Activated CD8-positive, alpha-beta T cell treated with anti-CD3 and anti-CD28 coated beads for 36 hours (primary cell): ENCODE data around the gene TF. TPM values are rescaled to one million over a fixed set of nuclear protein-coding genes. Genes with fewer than 3 reads are reported as not detected.

ENCODE experiments used
- ATAC-seq: fragments of 200-7000 bp; cut with Tn5 transposase; one replicate; pipeline ENCODE4 v1.10.0; 2021; ENCODE audit warnings: mild to moderate bottlenecking, moderate library complexity
- CTCF ChIA-PET: fragments of 350-600 bp; sonication (Branson Sonifier 250); formaldehyde crosslinking; loops from one replicate; lab custom pipeline; 2021; ENCODE audit warnings: antibody characterized with exemption; lab: Charles Lee
- POLR2A ChIA-PET: fragments of 350-600 bp; sonication (Branson Sonifier 250); formaldehyde crosslinking; loops from one replicate; lab custom pipeline; 2021; ENCODE audit warnings: antibody characterized with exemption; lab: Charles Lee
- DNase-seq: peaks from one replicate; pipeline ENCODE4 v3.0.0-alpha.2; 2020
- H3K27ac Mint-ChIP-seq: one replicate; pipeline ENCODE4 v1.8.0; 2021; ENCODE audit warnings: mild to moderate bottlenecking, mixed read lengths
- H3K27me3 Mint-ChIP-seq: one replicate; pipeline ENCODE4 v1.8.0; 2021; ENCODE audit warnings: mixed read lengths
- H3K36me3 Mint-ChIP-seq: one replicate; pipeline ENCODE4 v1.8.0; 2021; ENCODE audit warnings: low read depth, mixed read lengths
- H3K4me1 Mint-ChIP-seq: one replicate; pipeline ENCODE4 v1.8.0; 2021; ENCODE audit warnings: low read depth, mixed read lengths
- H3K4me3 Mint-ChIP-seq: one replicate; pipeline ENCODE4 v1.8.0; 2021; ENCODE audit warnings: mild to moderate bottlenecking, moderate library complexity, mixed read lengths
- H3K9me3 Mint-ChIP-seq: one replicate; pipeline ENCODE4 v1.8.0; 2021; ENCODE audit warnings: mixed read lengths
- intact Hi-C: fragments of 100-400 bp; cut with micrococcal nuclease; formaldehyde crosslinking; loops from one replicate; pipeline ENCODE4 v1.10.0; 2022
- total RNA-seq, 2 experiments: library from RNA; stranded (reverse); gene quantifications; one replicate each; pipeline ENCODE4 v1.2.3, GENCODE V29; 2021
- TF ChIP-seq, protein P1 (sequence below): fragments of 200-600 bp; IDR thresholded peaks from one replicate; pipeline ENCODE4 v1.8.0; 2022; ENCODE audit warnings: antibody characterized with exemption, mild to moderate bottlenecking

The TF gene
- total RNA-seq, 2 experiments from 2014 or later: 0.02 to 0.34 TPM

DNA sequence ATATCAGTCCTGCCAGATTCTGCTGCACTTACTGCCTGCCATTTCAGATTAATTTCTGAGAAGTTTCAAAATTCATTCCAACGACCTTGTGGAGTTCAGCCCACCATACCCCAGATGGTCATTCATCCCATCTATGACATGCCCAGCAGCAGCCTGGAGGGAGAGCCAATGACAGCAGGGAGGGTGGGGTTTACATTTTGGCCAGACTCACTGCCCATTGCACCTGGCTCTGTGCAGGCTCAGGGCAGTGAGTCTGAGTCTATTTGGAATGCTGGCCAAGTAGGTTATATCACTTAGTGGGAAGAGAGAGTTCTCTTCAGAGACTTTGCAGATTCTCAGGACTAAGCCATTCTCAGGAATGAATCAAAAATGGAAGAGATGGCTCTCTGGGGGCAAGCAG, 80.9 kb downstream of the TF start:
- Mint-ChIP-seq H3K27ac (no peak overlapping the region), H3K4me1 (no peaks in the 10 kb centered on the region), H3K9me3 (no peaks in the 10 kb centered on the region), H3K4me3 (no peak overlapping the region), H3K27me3 (no peaks in the 10 kb centered on the region), H3K36me3 (peaks cover 41% of the 10 kb centered on the region)
- TF ChIP-seq, protein P1, sequence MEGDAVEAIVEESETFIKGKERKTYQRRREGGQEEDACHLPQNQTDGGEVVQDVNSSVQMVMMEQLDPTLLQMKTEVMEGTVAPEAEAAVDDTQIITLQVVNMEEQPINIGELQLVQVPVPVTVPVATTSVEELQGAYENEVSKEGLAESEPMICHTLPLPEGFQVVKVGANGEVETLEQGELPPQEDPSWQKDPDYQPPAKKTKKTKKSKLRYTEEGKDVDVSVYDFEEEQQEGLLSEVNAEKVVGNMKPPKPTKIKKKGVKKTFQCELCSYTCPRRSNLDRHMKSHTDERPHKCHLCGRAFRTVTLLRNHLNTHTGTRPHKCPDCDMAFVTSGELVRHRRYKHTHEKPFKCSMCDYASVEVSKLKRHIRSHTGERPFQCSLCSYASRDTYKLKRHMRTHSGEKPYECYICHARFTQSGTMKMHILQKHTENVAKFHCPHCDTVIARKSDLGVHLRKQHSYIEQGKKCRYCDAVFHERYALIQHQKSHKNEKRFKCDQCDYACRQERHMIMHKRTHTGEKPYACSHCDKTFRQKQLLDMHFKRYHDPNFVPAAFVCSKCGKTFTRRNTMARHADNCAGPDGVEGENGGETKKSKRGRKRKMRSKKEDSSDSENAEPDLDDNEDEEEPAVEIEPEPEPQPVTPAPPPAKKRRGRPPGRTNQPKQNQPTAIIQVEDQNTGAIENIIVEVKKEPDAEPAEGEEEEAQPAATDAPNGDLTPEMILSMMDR: no peak
- intact Hi-C loops: no loop called here
- DNase-seq: no peak
- no peak for ATAC-seq
- ChIA-PET CTCF (no interaction called here), POLR2A (no interaction called here)

DNA sequence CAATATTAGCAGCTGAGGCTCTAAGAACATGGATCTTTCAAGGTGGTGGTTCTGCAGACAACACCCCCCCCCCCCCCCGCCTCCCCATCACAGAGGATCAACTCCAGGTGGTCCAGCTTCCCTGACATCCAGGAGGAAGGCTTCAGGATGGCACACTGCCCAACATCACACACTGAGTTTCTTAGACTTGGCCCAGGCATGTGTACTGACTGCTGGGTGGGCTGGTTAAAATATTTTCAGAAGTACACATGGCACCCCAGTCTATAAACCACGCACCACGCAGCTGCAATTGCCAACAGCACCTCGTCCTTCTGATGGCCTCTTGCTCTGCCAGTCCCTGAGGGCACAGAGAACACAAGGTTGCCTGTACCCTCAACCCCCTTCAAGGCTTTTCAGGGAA, 81.5 kb downstream of the TF start:
- Mint-ChIP-seq H3K9me3 (no peaks in the 10 kb centered on the region), H3K27ac (no peak overlapping the region), H3K36me3 (peaks cover 36% of the 10 kb centered on the region), H3K4me3 (no peak overlapping the region), H3K27me3 (no peaks in the 10 kb centered on the region), H3K4me1 (no peaks in the 10 kb centered on the region)
- TF ChIP-seq, protein P1: no peak
- intact Hi-C loops: no loop called here
- DNase-seq (no peak), ATAC-seq (no peak)
- CTCF ChIA-PET: no interaction called here
- POLR2A ChIA-PET: no interaction called here

DNA sequence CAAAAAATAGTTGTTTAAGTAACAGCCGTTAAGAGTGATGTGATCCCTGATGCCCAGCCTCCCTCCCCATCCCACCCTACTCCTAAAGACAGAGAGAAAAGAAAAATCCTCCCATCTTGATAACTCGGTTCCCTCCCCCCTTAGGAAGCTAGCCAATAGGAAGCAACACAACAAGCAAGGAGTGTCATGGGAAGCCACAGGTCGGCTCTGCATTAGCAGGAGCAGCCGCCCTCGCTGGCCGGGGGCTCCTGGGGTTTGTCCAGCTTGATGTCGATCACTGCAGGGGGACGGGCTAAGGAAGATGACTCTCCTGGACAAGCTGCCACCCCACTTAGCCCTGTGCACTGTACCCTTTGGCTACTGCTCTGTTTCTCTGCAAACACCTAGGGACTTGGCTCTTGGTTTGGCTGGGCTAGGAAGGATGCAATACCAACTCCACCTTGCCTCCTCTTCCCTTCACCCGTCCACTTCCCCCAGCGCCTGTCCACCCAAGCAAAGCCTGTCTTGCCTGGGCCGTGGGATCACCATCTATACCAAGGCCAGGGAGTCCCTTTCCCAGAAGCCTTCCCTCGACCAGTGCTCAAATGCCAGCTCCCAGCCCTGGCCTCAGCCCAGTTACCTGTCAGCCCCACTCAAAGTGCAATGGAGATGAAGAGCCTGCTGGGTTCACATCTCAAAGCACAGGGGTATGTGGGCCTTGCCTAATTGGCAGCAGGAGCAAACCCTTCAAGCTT, 82.5 kb downstream of the TF start:
- TF ChIP-seq, protein P1: no peak

DNA sequence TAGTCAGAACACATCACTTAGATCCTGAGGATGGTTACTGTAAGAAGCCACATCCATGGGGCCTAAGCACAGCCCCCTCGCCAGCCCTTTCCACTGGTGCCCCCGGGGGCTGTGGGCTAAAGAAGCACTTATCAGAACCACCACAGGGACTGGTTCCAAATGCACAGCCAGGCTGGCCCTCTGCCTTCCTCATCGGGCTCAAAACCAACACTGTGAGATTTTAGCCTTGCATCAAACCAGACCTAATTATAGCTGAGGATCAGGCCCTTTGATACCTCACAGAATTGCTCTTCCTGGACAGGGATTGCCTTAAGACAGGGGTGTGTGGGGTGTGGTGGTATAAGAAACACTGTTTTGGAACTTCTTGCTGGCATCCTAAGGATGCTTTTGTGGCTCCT, 83.1 kb downstream of the TF start:
- no peak for DNase-seq
- ChIA-PET POLR2A (no interaction called here), CTCF (interaction anchor here (0.8 kb wide), 1 partner anchor 9 kb away, joined by 3 read pairs; no protein-coding TSS in a partner anchor)
- H3K27ac Mint-ChIP-seq: no peak overlapping the region
- no peak for ATAC-seq
- H3K27me3 Mint-ChIP-seq: no peaks in the 10 kb centered on the region
- H3K4me1 Mint-ChIP-seq: no peaks in the 10 kb centered on the region
- peaks cover 21% of the 10 kb centered on the region for H3K36me3 Mint-ChIP-seq
- no peaks in the 10 kb centered on the region for H3K9me3 Mint-ChIP-seq
- no peak overlapping the region for H3K4me3 Mint-ChIP-seq
- TF ChIP-seq, protein P1: no peak
- intact Hi-C loops: no loop called here

More for the DNA sequence above, 82.5 kb downstream of the TF start:
- ATAC-seq (no peak), DNase-seq (no peak)
- Mint-ChIP-seq H3K4me3 (no peak overlapping the region), H3K27me3 (no peaks in the 10 kb centered on the region), H3K36me3 (peaks cover 27% of the 10 kb centered on the region), H3K27ac (no peak overlapping the region), H3K4me1 (no peaks in the 10 kb centered on the region), H3K9me3 (no peaks in the 10 kb centered on the region)
- intact Hi-C loops: no loop called here
- POLR2A ChIA-PET: no interaction called here
- CTCF ChIA-PET: interaction anchor here (0.8 kb wide), 1 partner anchor 9 kb away, joined by 3 read pairs; no protein-coding TSS in a partner anchor

DNA sequence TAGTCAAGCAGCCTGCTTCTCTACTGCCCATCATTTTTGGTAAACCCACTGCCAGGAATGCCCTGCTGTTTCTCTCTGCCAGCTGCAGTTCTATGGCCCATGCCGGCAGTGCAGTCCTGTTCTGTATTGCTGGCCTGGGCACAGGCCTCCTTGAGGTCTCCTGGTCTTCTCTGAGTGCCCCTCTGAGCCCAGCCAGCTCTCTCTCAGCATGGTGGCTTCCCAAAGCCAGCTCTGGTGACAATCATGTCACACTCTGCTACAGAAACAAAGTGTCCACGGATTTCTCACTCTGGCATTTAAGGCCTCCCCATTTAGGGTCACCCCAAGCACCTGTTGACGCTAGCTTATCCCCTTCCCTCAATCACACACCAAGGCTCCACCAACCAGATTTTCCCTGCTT, 83.9 kb downstream of the TF start:
- POLR2A ChIA-PET: no interaction called here
- no peak overlapping the region for H3K4me3 Mint-ChIP-seq

More for the DNA sequence above, 83.9 kb downstream of the TF start:
- intact Hi-C loops: no loop called here
- no peak for ATAC-seq
- Mint-ChIP-seq H3K9me3 (no peaks in the 10 kb centered on the region), H3K27ac (no peak overlapping the region), H3K4me1 (no peaks in the 10 kb centered on the region), H3K27me3 (no peaks in the 10 kb centered on the region), H3K36me3 (peaks cover 17% of the 10 kb centered on the region)
- no peak for DNase-seq
- TF ChIP-seq, protein P1: no peak
- CTCF ChIA-PET: no interaction called here
